Ovary (tissue), 9 donors: ENCODE data around the gene SLC9A3. TPM values are rescaled to one million over a fixed set of nuclear protein-coding genes. Genes with fewer than 3 reads are reported as not detected.

Experiments
- DNase-seq, 5 donors: peaks; one replicate each; pipeline ENCODE4 v3.0.0-alpha.2; 2019 to 2020
- H3K27ac ChIP-seq, 2 donors: fragments of 200-600 bp; one replicate each; pipeline versions ENCODE4 v1.5.1 to v1.8.0; 2019 to 2022
- H3K27me3 ChIP-seq: fragments of 200-600 bp; one replicate; pipeline ENCODE4 v1.8.0; 2022
- H3K36me3 ChIP-seq: fragments of 200-600 bp; sonication (generic); one replicate; pipeline ENCODE4 v1.5.1; 2019
- H3K4me1 ChIP-seq: one replicate; pipeline ENCODE4 v1.8.1; 2013; ENCODE audit warnings: mild to moderate bottlenecking, moderate library complexity; ENCODE audit not compliant: insufficient read depth
- H3K4me3 ChIP-seq: fragments of 200-600 bp; sonication (generic); one replicate; pipeline ENCODE4 v1.5.1; 2017
- H3K9me3 ChIP-seq, 2 donors: fragments of 200-600 bp in 1 of 2; sonication (generic) in 1 of 2; one replicate each; pipeline versions ENCODE4 v1.5.1 to v1.8.1; 2013 to 2019; ENCODE audit warnings: mild to moderate bottlenecking in 1 of 2, moderate library complexity in 1 of 2
- CTCF ChIP-seq, 3 donors: fragments of 450-650 bp in 2 of 3; fragments of 200-600 bp in 1 of 3; IDR thresholded peaks; one replicate each; pipeline versions ENCODE4 v1.5.1 to v1.8.0; 2016 to 2022; ENCODE audit warnings: antibody characterized with exemption in 3 of 3, mild to moderate bottlenecking in 1 of 3
- EP300 ChIP-seq: sonication (generic); formaldehyde crosslinking; IDR thresholded peaks from one replicate; pipeline ENCODE4 v1.6.1; 2017; ENCODE audit warnings: antibody characterized with exemption
- POLR2A ChIP-seq: fragments of 450-650 bp; IDR thresholded peaks from one replicate; pipeline ENCODE4 v1.6.1; 2017; ENCODE audit warnings: antibody characterized with exemption, mild to moderate bottlenecking, moderate library complexity
- WGBS, 3 donors: extraction: QIAGEN DNeasy Blood & Tissue Kit in 1 of 3; methylation state at CpG; one replicate each; pipeline versions ENCODE4 v1.1.5 to v1.1.7; 2013 to 2017; 5-methylcytosine and 5-hydroxymethylcytosine counted together
- intact Hi-C, 4 donors: fragments of 100-400 bp; cut with DNase I; formaldehyde crosslinking; loops; one replicate each; pipeline versions ENCODE4 v1.11.0 to v1.15.1; 2022 to 2023
- polyA plus RNA-seq, 2 donors: library from polyadenylated mRNA; stranded (reverse); fragments of 200-250 nt in 1 of 2; fragments of 350-450 nt in 1 of 2; fragmentation: Illumina TruSeq in 1 of 2; extraction: RNeasy Lipid Tissue Mini Kit (QIAGEN cat#74804) in 1 of 2; gene quantifications; one replicate each; pipeline ENCODE4 v1.2.3, GENCODE V29; 2013 to 2014
- total RNA-seq, 7 donors: library from RNA; depleted of rRNA in 2 of 7; stranded (reverse); fragments of >200 nt in 2 of 7; fragmentation: NEBNext Ultra II Directional in 3 of 7; extraction: Animal tissue kit (Norgen Biotek cat#: 25700) in 3 of 7; gene quantifications; one replicate each; pipeline versions ENCODE4 v1.1.0 to v1.2.4, GENCODE V29; 2016 to 2023
- donor health status: DM: no; HTN: no; CAD: no; lungs with moderate emphysema.
- donor health status: DM: no; HTN: no; CAD: no.
- donor health status: Bipolar disorder and iron deficiency.
- donor health status: DM: yes; HTN: yes; CAD: no.
- donor health status: DM: no; HTN: no; CAD: no.
- donor health status: DM: yes; HTN: yes; CAD: no.

The SLC9A3 gene
- total and polyA plus RNA-seq, 9 donors, result 1.2 to 3.6 (median 1.9) TPM

DNA sequence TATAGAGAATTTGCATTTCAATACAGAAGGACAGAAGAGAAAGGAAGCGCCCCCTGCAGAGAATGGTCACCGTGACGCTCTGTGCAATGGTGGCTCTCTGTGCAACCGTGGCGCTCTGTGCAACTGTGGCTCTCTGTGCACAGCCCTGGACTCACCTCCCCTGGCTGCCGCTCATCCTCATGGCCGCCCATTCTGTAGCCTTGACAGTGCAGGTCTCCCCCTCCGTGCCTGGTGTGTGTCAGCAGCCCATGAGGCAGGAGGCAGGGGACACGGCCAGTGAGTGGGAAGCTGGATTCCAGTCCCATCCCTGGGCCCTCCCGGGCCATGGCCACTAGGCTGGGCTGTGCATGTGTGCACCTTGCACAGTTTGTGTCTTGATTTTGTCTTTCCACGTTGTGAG lies 69.3 kb downstream of the SLC9A3 start:
- H3K36me3 ChIP-seq, result no peaks in the 10 kb centered on the region
- WGBS, 3 donors, result 85 to 90% (median 89%) methylated on average over 11 of the region's 11 CpGs

DNA sequence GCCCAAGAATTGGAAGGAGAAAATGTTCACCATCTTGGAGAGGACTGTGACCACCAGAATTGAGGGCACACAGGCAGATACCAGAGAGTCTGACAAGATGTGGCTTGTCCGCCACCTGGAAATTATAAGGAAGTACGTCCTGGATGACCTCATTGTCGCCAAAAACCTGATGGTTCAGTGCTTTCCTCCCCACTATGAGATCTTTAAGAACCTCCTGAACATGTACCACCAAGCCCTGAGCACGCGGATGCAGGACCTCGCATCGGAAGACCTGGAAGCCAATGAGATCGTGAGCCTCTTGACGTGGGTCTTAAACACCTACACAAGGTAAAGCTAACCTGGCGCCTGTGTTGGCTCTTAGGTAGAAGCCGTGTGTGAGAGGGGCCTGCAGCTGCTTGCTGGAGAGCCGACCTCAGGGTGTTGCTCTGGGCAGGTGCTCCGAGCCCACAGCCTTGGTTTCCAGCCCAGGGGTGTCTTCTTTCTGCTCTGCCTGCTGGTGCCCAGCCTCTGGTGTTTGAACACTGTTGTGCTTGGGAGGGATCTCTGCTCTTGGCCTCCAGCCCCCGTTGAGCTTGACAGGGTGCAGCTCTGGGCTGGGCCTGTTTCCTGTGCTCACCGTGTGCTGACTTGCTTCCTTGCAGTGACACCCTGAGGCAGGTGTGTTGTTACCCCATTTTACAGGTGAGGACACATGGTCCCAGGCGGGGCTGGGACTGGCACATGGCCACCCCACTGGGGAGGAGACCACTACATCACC lies 70.3 kb downstream of the SLC9A3 start:
- no peaks in the 10 kb centered on the region for H3K36me3 ChIP-seq
- peak in 3 of 5 donors; percentile 7 to 20 (median 11) for DNase-seq
- WGBS, 3 donors, result 92 to 94% (median 93%) methylated on average over 16 of the region's 16 CpGs
- no peaks in the 10 kb centered on the region for H3K27me3 ChIP-seq
- peaks cover 0 to 3% of the 10 kb centered on the region in 2 donors for H3K9me3 ChIP-seq
- intact Hi-C loops, result no loop called here
- no peak for TF ChIP-seq POLR2A
- TF ChIP-seq EP300, result no peak
- TF ChIP-seq CTCF (IDR thresholded peaks at IDR 0.05), result no peak
- no peak overlapping the region for H3K4me3 ChIP-seq
- H3K27ac ChIP-seq, result no peak overlapping the region
- H3K4me1 ChIP-seq, result no peaks in the 10 kb centered on the region

More for the DNA sequence above, 69.3 kb downstream of the SLC9A3 start:
- TF ChIP-seq POLR2A (no peak), EP300 (no peak), CTCF (IDR thresholded peaks at IDR 0.05) (no peak)
- H3K9me3 ChIP-seq, result peaks cover 0 to 3% of the 10 kb centered on the region in 2 donors
- no peaks in the 10 kb centered on the region for H3K27me3 ChIP-seq
- intact Hi-C loops, result no loop called here
- H3K27ac ChIP-seq, result no peak overlapping the region
- peak in 1 of 5 donors; percentile 21 for DNase-seq
- H3K4me1 ChIP-seq, result no peaks in the 10 kb centered on the region
- no peak overlapping the region for H3K4me3 ChIP-seq

GRCh38 chr5:452978-453710 lies 71.1 kb downstream of the SLC9A3 start:
- peak in 1 of 5 donors; percentile 23 for DNase-seq
- no peak overlapping the region for H3K4me3 ChIP-seq
- H3K27me3 ChIP-seq, result no peaks in the 10 kb centered on the region
- intact Hi-C loops, result no loop called here
- no peaks in the 10 kb centered on the region for H3K36me3 ChIP-seq
- 96% methylated on average over 17 of the region's 17 CpGs for WGBS, 3 donors
- no peak overlapping the region for H3K27ac ChIP-seq
- H3K9me3 ChIP-seq, result peaks cover 0 to 3% of the 10 kb centered on the region in 2 donors
- no peak for TF ChIP-seq POLR2A
- no peak for TF ChIP-seq CTCF (IDR thresholded peaks at IDR 0.05)
- no peak for TF ChIP-seq EP300
- H3K4me1 ChIP-seq, result no peaks in the 10 kb centered on the region

- TF ChIP-seq CTCF (IDR thresholded peaks at IDR 0.05) (no peak), EP300 (no peak), POLR2A (no peak)
- Histone ChIP-seq H3K27ac (no peak overlapping the region), H3K36me3 (no peaks in the 10 kb centered on the region), H3K4me1 (no peaks in the 10 kb centered on the region), H3K4me3 (no peak overlapping the region), H3K27me3 (no peaks in the 10 kb centered on the region), H3K9me3 (peaks cover 0 to 3% of the 10 kb centered on the region in 2 donors)
- 77 to 98% (median 91%) methylated on average over 5 of the region's 5 CpGs for WGBS, 3 donors
- intact Hi-C loops, result no loop called here
- no peak for DNase-seq
Measured at GRCh38 chr5:451587-452458, 72.4 kb downstream of the SLC9A3 start.
